GM21526 (cell line): Measurements from ENCODE around the gene MYO9B.

Experiments
- ATAC-seq: cut with Tn5 transposase; IDR thresholded peaks from one replicate; pipeline ENCODE4 v1.9.1; 2021; ENCODE audit warnings: moderate library complexity; ENCODE audit not compliant: unreplicated experiment, low FRiP score

Gene MYO9B

DNA sequence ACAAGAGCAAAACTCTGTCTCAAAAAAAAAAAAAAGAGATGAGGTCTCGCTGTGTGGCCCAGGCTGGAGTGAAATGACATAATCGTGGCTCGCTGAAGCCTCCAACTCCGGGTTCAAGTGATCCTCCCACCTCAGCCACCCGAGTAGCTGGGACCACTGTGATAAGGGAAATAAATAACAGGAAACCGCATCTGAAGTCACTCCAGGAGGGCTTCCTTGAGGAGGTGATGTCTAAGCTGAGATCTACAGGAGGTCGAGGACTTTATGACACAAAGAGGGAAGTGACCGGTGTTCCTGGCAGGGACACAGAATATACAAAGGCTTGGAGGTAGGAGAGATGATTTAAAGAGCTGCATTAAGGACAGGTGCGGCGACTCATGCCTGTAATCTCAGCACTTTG lies 179.1 kb downstream of the MYO9B start:
- ATAC-seq: no peak

GRCh38 chr19:17255150-17255621 lies 179.6 kb downstream of the MYO9B start:
- ATAC-seq: no peak

- ATAC-seq: no peak
Measured at GRCh38 chr19:17256130-17256529, 180.6 kb downstream of the MYO9B start.

- no peak for ATAC-seq
Measured at GRCh38 chr19:17259118-17259780, 183.7 kb downstream of the MYO9B start.

GRCh38 chr19:17259934-17260333 lies 184.4 kb downstream of the MYO9B start:
- ATAC-seq: no peak

DNA sequence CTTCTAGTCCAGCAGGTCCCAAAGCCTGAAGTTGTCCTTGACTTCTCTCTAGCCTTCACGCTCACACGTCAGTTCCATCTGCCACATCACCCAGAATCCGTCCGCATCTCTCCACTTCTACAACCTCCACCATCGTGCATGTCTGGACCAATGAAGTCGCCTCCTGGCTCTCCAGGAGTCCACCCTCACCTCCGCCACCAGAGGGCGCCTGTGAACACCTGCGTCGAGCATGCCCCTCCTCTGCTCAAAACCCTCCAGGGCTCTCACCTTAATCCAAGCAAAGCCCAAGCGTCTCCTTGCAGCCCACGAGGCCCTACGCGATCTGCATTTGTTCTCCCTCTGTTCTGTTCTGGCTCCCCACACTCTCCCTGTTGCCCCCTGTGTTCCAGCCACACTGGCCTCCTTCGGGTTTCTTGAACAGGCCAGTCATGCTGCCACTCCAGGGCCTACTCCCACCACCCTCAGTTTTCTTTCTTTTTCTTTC lies 185.3 kb downstream of the MYO9B start:
- no peak for ATAC-seq

DNA sequence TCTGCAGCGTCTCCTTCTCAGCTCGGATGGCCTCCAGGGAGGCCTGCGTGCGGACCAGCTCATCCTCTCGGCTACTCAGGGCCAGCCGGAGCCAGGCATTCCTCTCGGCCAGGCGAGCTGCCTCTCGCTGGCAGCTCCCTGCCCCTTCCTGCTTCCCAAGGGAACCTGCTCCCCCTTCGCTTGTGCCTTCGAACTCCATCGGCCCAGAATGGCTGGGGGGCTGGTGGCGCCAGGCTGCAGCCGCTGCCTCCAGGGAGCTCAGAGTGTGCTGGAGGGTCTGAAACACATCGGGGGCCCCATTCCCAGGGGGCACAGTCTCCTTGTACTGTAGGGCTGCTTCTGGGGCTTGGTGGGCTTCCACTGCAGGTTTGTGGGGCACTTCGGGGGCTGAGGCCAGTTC lies 187.0 kb downstream of the MYO9B start:
- ATAC-seq: no peak
